Esophagus mucosa (tissue), 1 donor: ENCODE measurements around the gene EFHC1. TPM values are rescaled to one million over a fixed set of nuclear protein-coding genes. Genes with fewer than 3 reads are reported as not detected.
"Not testable (repeated sequence)": the region's sequence is repeated elsewhere in the genome, so short reads cannot be mapped to it uniquely, and the experiment has no call there.

Source experiments
- ATAC-seq: fragments of 200-7000 bp; cut with Tn5 transposase; one replicate; pipeline ENCODE4 v1.9.1; 2020
- total RNA-seq: library from RNA; stranded (reverse); gene quantifications from one replicate; pipeline ENCODE4 v1.2.4, GENCODE V29; 2023
- donor health status: DM: yes; HTN: yes; CAD: no.

EFHC1 gene, protein sequence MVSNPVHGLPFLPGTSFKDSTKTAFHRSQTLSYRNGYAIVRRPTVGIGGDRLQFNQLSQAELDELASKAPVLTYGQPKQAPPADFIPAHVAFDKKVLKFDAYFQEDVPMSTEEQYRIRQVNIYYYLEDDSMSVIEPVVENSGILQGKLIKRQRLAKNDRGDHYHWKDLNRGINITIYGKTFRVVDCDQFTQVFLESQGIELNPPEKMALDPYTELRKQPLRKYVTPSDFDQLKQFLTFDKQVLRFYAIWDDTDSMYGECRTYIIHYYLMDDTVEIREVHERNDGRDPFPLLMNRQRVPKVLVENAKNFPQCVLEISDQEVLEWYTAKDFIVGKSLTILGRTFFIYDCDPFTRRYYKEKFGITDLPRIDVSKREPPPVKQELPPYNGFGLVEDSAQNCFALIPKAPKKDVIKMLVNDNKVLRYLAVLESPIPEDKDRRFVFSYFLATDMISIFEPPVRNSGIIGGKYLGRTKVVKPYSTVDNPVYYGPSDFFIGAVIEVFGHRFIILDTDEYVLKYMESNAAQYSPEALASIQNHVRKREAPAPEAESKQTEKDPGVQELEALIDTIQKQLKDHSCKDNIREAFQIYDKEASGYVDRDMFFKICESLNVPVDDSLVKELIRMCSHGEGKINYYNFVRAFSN
- 10.8 TPM for total RNA-seq

DNA sequence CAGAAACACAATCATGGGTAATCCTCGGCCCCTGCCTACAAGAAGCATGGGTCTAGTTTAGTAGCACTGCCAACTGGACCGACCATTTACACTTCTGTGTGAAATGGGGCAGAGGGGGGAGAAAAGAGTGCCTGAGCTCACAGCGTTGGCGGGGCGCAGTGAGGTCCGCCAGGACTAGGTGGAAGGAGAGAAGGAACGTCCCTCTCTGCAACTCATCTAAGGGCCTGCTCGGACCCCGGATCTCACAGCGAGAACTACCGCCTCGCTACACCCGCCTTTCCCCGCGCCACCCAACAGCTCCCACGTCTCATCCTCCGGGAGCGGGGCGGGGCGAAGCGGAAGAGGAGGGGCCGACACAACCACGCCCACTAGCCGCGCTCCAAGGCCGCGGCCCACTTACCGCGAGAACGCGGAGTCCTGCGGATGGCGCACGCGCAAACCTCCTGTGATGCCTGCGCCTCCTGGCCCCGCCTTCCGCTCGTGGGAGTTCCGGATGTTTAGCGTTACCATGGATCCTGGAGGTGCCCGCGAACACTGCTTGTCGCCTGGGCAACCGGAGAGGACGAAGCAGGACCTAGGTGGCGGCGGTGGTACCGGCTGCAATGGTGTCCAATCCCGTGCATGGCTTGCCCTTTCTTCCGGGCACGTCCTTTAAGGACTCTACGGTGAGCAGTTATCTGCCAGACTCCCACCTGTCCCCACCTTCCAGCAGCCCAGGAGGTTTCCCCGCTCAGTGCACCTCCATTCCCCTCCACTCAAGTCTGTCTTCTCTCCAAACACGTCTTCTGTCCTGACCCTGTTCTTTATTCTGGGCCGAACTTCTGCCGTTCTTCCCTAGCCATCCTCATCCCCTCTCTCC, at the start of gene EFHC1:
TSS of gene EFHC1 (plus strand) at position 534 of the 859 bp plus-strand sequence. CDS start at position 603, 69 bp downstream.
- ATAC-seq: peak; percentile 98

DNA sequence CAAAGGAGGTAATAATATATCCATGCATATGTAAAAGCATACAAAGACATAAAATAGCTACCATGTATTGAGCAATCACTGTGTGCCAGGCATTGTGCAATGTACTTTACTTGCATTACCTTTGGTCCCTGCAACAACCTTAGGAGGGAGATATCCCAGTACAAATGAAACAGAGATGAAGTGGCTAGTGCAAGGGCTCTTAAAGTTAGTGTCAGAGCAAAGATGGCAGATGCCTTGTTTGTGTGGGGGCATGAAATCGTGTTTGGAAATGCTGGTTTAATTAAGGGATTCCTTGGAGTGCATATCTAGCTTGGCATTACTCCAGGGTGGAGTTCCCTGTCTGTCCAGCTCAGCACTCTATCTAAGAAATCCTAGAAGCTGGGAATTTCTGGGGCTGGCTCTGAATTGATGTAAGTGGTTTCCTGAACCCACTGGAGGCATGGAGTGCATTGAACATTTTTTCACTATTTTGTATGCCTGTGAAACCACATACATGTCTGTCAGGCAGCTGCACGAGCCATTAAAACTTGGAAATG, 48.4 kb upstream of the EFHC1 start:
- no peak for ATAC-seq

DNA sequence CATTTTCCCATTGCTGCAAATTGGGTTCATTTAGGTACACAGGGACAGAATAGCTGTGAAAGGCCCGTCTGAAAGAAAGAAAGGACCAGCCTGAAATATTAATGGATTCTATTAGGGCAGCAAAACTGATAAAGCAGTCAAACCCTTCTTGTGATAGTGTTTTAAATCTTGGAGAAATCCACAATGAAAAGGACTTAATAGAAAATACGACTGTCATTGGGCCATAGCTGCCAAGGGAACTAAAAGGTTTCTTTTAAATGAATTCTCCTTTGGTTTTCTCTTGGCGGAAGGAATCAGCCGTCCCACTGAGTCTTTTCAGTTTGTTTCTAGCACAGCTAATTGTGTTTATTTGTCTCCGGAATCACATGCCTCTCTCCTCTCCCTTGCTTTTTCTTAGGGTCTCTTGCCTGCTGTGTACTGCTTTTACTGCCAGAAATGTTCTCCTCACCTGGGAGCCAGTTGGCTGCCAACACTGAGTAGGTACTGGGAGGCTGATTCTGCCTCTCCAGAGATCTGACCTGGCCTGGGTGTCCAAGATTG, 46.9 kb upstream of the EFHC1 start:
- no peak for ATAC-seq

DNA sequence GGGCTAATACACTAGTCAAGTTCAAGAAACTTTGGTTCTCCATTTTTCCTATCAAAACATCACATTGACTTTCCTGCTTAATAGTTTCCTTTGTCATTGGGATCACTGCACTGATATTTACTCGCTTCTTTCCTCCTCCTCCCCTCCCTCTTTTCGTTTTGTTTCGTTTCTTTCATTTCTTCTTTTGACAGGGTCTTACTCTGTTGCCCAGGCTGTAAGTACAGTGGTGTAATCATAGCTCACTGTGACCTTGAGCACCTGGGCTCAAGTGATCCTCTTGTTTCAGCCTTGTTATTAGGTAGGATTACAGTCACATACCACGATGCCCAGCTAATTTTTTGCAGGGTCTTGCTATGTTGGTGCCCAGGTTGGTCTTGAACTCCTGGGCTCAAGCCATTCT, 45.9 kb upstream of the EFHC1 start:
- no peak for ATAC-seq

DNA sequence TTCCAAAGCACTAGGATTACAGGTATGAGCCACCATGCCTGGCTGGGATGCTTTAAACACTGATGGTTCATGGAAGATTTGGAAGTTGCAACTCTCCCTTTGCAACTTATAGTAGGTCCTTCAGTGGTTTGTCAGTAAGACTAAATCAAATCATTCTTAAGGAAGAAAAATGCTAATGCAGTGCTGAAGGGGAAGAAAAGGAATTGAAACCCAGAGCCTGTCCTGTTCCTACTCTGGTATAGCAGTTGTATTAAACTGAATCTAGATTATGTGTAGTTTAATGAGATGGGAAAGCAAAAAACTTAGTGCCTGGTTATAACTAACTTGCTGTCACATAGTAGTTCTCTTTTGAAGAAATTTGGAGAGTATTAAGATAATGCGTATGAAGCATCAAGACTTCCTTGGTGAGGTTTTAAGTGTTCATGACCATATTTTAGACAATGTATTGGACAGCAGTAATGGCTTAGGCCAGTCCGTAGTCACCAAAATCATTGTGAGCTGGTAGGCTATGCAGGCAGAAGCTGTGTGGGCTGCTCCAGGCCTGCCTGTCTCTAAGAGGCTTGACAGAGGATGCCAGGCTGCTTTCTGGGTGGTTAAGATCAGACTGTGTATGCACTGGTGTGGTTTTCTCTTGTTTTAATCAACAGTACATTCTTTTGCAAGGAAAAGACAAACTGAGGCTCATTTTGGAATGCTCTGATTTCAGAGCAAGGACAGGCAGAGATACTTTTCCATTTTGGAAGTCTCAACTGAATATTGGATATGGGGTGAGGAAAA, 44.2 kb upstream of the EFHC1 start:
- no peak for ATAC-seq

DNA sequence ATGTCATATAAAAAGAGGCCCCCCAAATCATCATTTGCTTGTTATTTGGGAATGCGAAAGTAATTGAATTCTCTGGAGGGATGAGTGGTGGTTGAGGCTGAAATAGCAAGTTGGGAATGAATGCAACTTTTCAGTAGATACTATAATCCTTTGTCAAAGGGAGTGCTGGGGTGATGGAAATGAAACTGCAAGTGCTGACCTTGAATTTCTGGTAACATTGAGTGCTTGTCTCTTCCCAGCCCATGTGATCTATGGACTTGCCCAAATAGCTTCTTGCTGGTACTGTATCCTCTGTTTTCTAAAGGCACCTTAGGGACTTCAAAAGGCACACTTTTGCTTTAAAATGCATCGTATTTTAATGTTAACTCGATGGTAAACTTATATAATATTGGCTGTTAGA, 43.4 kb upstream of the EFHC1 start:
- ATAC-seq: no peak

DNA sequence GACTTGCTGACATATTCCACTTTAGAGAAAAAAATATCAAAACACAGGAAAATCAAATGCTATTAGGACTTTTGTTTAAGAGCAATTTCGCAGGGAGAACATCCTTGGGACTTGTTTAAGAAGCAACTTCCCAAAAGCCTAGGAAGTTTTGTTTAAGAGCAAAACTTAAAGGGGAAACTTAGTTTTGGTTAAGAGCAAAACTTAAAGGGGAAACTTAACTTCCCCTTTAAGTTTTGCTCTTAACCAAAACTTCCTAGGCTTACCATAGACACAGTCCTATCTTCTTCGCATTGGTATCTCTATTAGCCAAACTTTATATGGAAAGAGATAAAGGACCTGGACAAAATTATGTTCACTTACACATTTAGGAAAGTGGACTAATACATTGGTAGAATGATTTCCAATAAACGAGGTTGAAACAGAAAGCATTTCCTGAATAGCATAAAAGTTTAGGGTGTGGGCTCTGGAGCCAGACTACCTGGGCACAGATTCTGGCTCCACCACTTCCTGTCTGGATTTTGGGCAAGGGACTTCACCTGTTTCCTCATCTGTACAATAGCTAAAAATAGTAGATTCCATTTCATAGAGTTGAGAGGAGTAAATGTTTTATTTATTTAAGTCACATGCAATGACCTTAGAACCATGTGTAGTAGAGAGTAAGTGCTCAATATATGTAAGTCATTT, 42.5 kb upstream of the EFHC1 start:
- no peak for ATAC-seq

DNA sequence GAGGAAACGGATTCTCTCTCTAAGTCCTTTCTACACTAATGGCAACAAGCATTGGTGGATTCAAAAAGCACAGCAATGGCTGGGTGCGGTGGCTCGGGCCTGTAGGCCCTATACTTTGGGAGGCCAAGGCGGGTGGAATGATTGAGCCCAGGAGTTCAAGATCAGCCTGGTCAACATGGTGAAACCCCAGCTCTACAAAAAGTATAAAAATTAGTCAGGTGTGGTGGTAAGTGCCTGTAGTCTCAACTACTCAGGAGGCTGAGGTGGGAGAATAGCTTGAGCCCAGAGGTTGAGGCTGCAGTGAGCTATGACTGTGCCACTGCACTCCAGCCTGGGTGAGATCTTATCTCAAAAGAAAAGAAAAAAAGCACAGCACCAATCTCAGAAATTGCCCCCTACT, 38.9 kb upstream of the EFHC1 start:
- ATAC-seq: no peak

DNA sequence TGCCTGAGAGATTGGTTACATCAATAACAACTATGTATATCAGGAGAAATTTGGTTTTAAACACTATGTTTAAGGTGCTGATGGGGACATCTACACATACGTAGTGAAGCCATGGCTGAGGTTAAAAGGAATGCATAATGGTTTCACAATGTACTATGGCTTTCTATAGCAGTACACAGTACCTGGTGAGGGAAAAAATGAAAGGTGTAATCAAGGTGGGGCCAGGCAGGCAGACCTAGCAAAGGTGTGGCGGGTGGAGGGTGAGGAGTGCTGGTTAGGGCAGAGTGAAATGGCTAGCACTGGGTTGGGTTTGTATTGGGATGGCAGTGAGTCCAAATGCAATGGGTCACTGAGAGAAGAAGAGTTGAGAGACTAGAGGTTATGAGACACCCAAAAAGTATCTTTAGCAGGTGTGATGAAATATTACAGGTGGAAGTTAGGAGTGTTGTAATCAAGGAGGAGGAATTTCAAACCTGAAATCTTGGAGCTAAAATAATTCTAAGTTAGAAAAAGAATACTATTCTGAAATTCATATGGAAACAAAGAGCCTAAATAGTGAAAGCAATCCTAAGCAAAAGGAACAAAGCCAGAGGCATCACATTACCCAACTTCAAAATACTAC, 35.9 kb upstream of the EFHC1 start:
- peak; percentile 71 for ATAC-seq

DNA sequence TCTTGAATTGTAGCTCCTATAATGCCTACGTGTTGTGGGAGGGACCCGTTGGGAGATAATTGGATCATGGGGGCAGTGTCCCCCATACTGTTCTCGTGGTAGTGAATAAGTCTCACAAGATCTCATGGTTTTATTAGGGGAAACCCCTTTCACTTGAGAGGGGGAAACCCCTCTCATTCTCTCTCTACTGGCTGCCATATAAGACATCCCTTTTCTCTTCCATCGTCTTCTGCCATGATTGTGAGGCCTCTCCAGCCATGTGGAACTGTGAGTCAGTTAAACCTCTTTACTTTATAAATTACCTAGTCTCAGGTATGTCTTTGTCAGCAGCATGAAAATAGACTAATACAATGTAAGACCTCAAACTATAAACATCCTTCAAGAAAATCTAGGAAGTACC, 35.1 kb upstream of the EFHC1 start:
- no peak for ATAC-seq

DNA sequence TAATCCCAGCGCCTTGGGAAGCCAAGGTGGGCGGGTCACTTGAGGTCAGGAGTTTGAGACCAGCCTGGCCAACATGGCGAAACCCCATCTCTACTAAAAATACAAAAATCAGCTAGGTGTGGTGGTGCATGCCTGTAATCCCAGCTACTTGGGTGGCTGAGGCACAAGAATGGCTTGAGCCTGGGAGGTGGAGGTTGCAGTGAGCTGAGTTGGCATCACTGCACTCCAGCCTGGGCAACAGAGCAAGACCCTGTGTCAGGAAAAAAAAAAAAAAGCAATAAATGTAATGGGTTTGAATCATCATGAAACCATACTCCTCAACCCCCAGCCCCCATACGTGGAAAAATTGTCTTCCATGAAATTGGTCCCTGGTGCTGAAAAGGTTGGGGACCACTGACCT, 32.0 kb upstream of the EFHC1 start:
- not testable (repeated sequence) for ATAC-seq

DNA sequence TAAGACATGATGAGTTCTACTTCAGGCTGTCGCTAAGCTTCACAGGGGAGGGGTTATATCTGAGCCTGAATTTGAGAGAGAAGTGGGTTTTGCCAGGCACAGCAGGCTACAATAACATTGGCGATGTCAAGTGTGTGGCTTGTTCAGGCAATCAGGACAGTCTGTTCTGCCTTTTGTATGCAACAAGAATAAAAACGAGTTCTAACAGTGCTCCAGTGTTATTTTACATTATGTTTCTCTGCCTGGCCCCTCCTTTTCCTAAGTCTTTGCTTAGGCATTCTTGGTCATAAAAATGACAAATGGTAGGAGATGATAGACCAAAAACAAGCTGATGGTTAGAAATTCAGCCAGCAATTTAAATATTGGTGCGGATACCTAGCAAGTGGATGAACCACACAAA, 31.4 kb upstream of the EFHC1 start:
- ATAC-seq: no peak

DNA sequence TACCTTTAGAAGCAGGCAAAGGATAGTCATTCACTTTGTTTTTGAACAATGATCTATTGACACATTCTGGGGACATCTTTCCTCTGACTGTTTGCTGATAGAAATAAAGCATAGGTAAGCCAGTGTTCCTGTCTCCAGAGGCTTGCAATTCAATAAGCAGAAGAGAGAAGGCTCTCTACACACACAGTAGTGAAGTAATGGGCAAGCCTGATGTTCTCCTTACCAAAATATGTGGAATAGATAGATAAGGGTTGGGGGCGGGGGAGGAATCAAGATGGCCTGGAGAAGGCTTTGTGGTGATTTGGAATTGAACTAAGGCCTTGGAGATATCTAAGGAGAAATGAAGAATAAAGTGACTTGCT, 30.9 kb upstream of the EFHC1 start:
- ATAC-seq: no peak

DNA sequence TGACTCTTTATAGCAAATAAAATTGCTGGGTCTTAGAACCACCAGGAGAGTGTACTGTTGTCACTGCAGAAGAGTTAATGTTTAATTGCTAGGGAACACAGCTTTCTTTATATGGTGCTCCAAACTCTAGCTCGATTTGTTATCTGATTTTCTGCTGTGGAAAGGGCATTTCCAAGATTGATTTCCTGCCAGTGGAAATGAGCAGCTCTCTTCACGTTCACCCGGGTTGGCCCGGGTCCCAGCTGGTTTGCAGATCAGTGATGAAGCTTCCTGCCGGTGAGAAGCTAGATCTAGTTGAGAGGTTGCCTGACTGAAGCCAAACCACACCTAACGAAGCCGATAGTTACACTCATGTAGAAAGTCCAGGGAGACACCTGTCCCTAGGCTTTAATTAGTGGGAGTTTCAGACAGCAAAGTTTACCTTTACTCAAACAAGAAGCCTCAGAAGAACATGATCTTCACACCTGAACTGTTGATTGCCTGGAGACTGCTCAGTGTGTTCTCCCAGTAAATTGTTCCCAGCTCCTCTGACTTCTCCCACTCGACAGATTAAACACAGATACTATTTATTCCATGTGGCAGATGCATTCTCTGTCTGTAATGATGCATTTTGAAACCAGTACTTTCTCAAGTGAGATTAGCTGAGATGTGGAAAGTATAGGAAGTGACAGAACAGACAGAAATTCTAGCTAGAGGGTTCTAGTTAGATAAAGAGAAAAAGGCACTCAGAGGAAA, 30.3 kb upstream of the EFHC1 start:
- peak; percentile 54 for ATAC-seq

DNA sequence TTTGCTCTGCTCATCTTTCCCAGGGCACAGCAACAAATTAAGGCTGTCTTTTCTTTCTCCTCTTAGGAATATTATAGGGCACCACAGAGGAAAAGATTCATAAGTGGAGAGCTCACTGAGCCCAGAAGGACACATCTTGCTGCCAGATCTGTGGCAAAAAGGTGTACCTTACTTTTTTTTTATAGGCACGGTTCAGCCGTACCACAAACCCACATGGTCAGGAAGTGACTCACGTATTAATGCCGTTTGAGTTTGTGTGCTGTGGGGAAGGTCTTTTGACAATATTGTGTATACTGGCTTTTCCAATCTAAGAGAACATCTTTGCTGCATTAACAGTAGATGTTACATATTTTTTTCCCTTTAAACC, 29.8 kb upstream of the EFHC1 start:
- peak; percentile 53 for ATAC-seq

DNA sequence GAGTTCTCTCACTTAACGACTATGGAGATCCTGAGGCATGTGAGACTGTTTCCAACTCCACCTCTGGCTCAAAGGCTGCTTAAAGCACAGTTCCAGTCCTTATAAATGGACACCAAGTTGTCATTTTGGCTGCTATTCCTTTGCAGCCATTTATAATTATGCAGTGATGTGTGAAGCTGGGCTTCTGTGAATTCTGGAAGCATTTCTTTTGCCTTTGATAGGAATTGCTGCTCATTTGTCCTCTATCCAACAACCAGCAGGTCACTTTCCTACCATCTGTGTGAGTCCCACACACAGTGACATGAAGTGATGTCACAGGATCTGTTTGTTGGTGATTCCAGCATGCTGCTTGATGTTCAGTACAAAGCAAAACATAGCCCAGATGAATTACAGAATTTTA, 28.5 kb upstream of the EFHC1 start:
- ATAC-seq: no peak

DNA sequence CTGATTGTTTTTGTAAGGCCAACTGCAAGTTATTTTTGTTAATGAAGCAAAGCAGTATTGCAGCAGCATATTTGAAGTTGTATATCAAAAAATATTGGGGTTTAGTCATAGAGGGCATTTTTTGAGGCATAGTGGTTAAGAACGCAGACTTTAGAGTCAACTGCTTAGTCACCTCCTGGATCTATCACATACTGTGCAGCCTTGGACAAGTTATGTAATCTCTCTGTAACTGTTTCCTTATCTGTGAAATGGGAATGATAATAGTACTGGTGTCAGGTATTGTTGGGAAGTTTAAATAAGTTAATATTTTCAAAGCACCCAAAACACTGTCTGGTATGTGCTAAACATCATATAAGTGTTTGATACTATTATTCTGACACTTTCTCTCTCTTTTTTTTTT, 27.2 kb upstream of the EFHC1 start:
- ATAC-seq: no peak

DNA sequence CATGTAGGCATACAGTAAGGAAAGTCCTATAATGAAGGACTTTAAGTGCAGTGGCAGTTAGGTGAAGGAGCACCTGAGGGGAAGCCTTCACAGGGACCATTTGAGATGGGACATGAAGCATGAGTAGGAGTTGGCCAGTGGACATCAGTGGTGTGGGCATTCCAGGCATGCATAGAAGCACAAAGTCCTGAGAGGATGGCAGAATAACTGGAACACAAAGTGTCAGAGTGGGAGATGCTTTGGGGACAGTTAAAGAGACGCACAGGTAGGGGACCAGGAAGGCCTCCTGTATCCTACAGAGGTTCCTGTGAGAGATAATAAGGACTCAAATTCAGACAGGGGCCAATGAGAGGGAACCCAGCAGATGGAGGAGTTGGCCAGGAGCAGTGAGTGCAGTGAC, 26.4 kb upstream of the EFHC1 start:
- ATAC-seq: no peak

DNA sequence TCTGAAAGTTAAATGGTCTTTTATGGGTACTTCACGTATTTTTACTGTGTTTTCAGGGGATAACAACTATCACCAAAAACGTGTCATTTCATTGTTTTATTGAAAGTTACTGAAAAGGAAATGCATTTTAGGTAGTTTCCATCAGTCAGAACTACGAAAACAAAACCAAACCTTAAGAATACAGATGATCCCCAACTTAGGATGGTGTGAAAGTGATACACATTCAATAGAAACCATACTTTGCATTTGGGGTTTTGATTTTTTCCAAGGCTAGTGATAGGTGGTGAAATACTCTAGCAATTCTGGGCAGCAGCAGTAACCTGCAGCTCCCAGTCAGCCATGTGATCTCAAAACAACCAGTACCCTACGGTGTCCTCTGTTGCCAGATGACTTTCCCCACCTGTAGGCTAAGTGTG, 25.9 kb upstream of the EFHC1 start:
- no peak for ATAC-seq

DNA sequence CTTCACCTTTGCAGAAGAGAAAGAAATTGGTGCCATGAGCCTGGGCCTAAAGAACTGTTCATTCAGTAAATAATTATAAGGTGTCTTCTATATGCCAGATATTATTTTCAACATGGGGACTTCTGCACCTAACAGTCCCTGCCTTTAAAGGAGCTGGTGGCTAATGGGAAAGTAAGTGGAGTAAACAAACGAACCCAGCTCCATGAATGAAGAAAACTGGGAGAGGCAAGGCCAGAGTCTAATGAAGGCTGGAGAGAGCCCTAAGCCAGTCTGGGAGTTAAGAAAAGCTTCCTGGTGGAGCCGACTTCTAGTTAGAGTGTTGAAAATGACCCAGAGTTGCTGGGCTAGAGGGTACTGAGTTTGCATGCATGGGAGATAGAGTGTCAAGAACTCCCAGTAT, 24.2 kb upstream of the EFHC1 start:
- no peak for ATAC-seq
